ENCODE data around the gene EYS. TPM values are rescaled to one million over a fixed set of nuclear protein-coding genes. Genes with fewer than 3 reads are reported as not detected.

The EYS gene
- polyA plus RNA-seq, 1 experiment, result not detected

DNA sequence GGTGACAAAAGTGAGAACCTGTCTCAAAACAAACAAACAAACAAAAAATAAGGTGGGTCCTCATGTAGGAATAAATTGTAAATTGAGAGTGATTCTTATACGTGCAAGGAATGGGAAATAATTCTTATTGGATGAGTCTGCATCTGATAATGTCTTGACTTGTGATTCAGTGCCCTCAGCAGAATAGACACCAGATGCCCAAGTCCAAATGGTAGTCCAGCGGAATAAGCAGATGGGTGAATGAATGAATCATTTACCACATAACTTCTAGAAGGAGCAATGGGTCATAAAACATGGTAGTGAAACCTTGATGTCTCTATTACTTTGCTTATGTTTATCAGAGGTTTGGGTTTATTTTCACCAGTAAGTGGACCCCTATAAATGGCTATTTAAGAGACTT, 1323.7 kb downstream of the EYS start:
- TF ChIP-seq, protein P1, sequence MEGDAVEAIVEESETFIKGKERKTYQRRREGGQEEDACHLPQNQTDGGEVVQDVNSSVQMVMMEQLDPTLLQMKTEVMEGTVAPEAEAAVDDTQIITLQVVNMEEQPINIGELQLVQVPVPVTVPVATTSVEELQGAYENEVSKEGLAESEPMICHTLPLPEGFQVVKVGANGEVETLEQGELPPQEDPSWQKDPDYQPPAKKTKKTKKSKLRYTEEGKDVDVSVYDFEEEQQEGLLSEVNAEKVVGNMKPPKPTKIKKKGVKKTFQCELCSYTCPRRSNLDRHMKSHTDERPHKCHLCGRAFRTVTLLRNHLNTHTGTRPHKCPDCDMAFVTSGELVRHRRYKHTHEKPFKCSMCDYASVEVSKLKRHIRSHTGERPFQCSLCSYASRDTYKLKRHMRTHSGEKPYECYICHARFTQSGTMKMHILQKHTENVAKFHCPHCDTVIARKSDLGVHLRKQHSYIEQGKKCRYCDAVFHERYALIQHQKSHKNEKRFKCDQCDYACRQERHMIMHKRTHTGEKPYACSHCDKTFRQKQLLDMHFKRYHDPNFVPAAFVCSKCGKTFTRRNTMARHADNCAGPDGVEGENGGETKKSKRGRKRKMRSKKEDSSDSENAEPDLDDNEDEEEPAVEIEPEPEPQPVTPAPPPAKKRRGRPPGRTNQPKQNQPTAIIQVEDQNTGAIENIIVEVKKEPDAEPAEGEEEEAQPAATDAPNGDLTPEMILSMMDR (IDR thresholded peaks at IDR 0.05; ENCODE audit: insufficient read depth, low read depth, low read length), result no peak

DNA sequence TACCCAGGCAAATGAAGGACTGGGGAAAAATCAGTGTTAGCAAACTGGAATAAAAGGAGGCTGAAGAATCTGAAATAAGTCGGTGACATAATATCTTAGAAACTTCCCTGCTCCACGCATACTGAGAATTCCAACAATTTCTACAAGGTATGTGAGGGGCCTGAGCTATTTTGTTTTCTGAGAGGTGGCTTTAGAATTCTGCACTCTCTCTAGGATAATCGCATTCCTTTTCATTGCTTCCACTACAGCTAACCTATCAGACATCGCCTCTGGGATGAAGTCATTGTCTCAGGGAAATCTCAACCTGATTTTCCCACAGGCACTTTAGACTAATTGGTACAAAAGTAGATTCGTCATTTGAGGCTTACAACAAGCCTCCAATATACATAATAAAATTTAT, 1330.6 kb downstream of the EYS start:
- no peaks in the 10 kb centered on the region for H3K27me3 ChIP-seq (ENCODE audit: control insufficient read depth, insufficient read depth, low read length)
- no peak overlapping the region for H3K4me3 ChIP-seq (ENCODE audit: low read depth, low read length)
- H3K36me3 ChIP-seq (ENCODE audit: control insufficient read depth, insufficient read depth, low read length), result no peaks in the 10 kb centered on the region
- no peak for DNase-seq (ENCODE audit: low read depth)
- ChIA-PET POLR2A (no interaction called here), CTCF (no interaction called here)
- TF ChIP-seq, protein P1 (IDR thresholded peaks at IDR 0.05; ENCODE audit: insufficient read depth, low read depth, low read length), result no peak

More for the DNA sequence above, 1323.7 kb downstream of the EYS start:
- POLR2A ChIA-PET, result no interaction called here
- H3K4me3 ChIP-seq (ENCODE audit: low read depth, low read length), result no peak overlapping the region
- DNase-seq (ENCODE audit: low read depth), result no peak
- CTCF ChIA-PET, result interaction anchor here (0.7 kb wide), 1 partner anchor 608 kb away, joined by 3 read pairs; no protein-coding TSS in a partner anchor
- H3K36me3 ChIP-seq (ENCODE audit: control insufficient read depth, insufficient read depth, low read length), result no peaks in the 10 kb centered on the region
- no peaks in the 10 kb centered on the region for H3K27me3 ChIP-seq (ENCODE audit: control insufficient read depth, insufficient read depth, low read length)

DNA sequence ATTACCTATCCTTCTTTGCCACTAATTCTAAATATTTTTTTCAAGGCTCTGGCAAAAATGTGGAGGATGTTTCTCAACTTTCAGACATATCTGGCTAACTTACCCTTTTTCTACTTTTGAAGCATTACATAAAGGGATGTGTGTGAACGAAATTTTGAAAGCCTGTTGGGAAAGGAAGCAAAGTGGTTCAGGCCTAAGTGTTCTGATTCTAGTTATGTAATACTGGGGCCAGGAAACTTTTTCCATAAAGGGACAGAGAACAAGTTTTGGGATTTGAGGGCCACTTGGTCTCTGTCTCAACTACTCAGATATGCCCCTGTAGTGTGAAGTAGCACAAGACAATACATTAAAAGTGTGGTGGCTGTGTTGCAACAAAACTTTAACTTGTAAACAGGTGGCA, 1349.6 kb downstream of the EYS start:
- TF ChIP-seq, protein P1 (IDR thresholded peaks at IDR 0.05; ENCODE audit: insufficient read depth, low read depth, low read length), result no peak
- Histone ChIP-seq H3K27me3 (ENCODE audit: control insufficient read depth, insufficient read depth, low read length) (no peaks in the 10 kb centered on the region), H3K36me3 (ENCODE audit: control insufficient read depth, insufficient read depth, low read length) (no peaks in the 10 kb centered on the region), H3K4me3 (ENCODE audit: low read depth, low read length) (no peak overlapping the region)
- CTCF ChIA-PET, result no interaction called here
- POLR2A ChIA-PET, result no interaction called here
- no peak for DNase-seq (ENCODE audit: low read depth)

DNA sequence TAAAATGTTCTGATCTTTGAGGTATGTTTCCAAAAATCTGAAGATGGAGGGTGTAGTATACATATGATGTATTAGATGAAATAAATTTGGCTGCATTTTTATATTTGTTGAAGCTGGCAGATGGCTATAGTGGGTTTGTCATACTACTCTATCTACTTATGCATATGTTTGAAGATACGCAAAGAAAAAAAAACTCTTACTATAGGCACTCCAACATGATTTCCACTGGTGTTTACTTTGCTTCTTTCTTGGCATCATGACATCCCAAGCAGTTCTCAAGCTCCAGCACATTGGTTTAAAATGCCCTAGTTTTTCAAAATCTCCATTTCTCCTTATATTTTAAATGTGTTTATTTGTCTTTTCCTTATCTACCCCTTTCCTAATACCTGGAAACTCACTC, 1359.6 kb downstream of the EYS start:
- ChIA-PET CTCF (no interaction called here), POLR2A (no interaction called here)
- no peaks in the 10 kb centered on the region for H3K27me3 ChIP-seq (ENCODE audit: control insufficient read depth, insufficient read depth, low read length)
- DNase-seq (ENCODE audit: low read depth), result no peak
- TF ChIP-seq, protein P1 (IDR thresholded peaks at IDR 0.05; ENCODE audit: insufficient read depth, low read depth, low read length), result no peak
- H3K4me3 ChIP-seq (ENCODE audit: low read depth, low read length), result no peak overlapping the region
- no peaks in the 10 kb centered on the region for H3K36me3 ChIP-seq (ENCODE audit: control insufficient read depth, insufficient read depth, low read length)

DNA sequence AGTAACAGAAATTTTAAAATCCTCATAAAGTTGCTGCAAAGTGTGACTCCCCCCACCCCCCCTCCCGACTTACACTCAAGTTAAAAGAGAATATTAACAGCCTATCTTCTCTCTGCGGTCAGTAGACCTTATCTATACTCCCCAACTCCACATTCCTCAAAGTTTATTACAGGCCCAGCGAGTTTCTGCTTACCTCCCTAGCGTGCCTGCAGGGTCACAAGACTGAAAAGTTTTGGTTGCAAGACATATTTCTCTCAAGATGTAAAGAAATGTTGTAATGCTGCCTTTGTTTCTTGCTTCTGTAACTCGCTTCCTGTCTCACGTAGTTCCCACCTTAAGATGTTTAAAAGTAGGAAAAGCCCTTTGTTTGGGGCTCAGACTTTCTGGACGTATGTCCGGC, 1371.8 kb downstream of the EYS start:
- TF ChIP-seq, protein P1 (IDR thresholded peaks at IDR 0.05; ENCODE audit: insufficient read depth, low read depth, low read length), result no peak
- Histone ChIP-seq H3K4me3 (ENCODE audit: low read depth, low read length) (no peak overlapping the region), H3K36me3 (ENCODE audit: control insufficient read depth, insufficient read depth, low read length) (no peaks in the 10 kb centered on the region), H3K27me3 (ENCODE audit: control insufficient read depth, insufficient read depth, low read length) (no peaks in the 10 kb centered on the region)
- ChIA-PET CTCF (no interaction called here), POLR2A (no interaction called here)
- DNase-seq (ENCODE audit: low read depth), result no peak
